Neural cell (in vitro differentiated cells): ENCODE data around the gene SGCD. TPM values are rescaled to one million over a fixed set of nuclear protein-coding genes. Genes with fewer than 3 reads are reported as not detected.
A peak's percentile ranks its signal among the peaks of the same experiment; 100 is the strongest.

Experiments
- H2AFZ ChIP-seq: fragments of 200-600, 300-800 bp; sonication (generic), shearing (Covaris generic); 2 replicates; pipeline ENCODE4 v1.6.0; 2014; ENCODE audit warnings: low read depth, mild to moderate bottlenecking, antibody characterized with exemption, low read length, moderate library complexity
- H3F3A ChIP-seq: fragments of 200-600 bp; shearing (Covaris generic); 2 replicates; pipeline ENCODE4 v1.6.1; 2016; ENCODE audit warnings: mild to moderate bottlenecking, moderate library complexity, mixed read lengths, antibody characterized with exemption, low read length; ENCODE audit not compliant: insufficient read depth, poor library complexity, severe bottlenecking
- H3K27ac ChIP-seq: fragments of 200-600, 300-800 bp; sonication (generic), shearing (Covaris generic); 2 replicates; pipeline ENCODE4 v1.5.1; 2014; ENCODE audit warnings: mild to moderate bottlenecking, low read length, moderate library complexity
- H3K27me3 ChIP-seq: fragments of 300-800, 200-600 bp; sonication (generic), shearing (Covaris generic); 2 replicates; pipeline ENCODE4 v1.6.0; 2014; ENCODE audit warnings: mild to moderate bottlenecking, low read depth, low read length, moderate library complexity; ENCODE audit not compliant: insufficient read depth
- H3K36me3 ChIP-seq: fragments of 300-800, 200-600 bp; sonication (generic), shearing (Covaris generic); 2 replicates; pipeline ENCODE4 v1.5.1; 2014; ENCODE audit warnings: mild to moderate bottlenecking, antibody characterized with exemption, low read length, moderate library complexity; ENCODE audit not compliant: insufficient read depth
- H3K4me2 ChIP-seq: fragments of 300-800, 200-600 bp; sonication (generic), shearing (Covaris generic); 2 replicates; pipeline ENCODE4 v1.6.0; 2014; ENCODE audit warnings: mild to moderate bottlenecking, low read length
- H3K4me3 ChIP-seq: fragments of 300-800, 200-600 bp; sonication (generic), shearing (Covaris generic); 2 replicates; pipeline ENCODE4 v1.5.1; 2014; ENCODE audit warnings: mild to moderate bottlenecking, low read length, moderate library complexity
- H3K79me2 ChIP-seq: fragments of 200-600 bp; shearing (Covaris generic); replicated peaks from 2 replicates; pipeline ENCODE4 v1.6.0; 2014; ENCODE audit warnings: mild to moderate bottlenecking, low read length, moderate library complexity; ENCODE audit not compliant: insufficient read depth
- H3K9ac ChIP-seq: fragments of 300-800, 200-600 bp; sonication (generic), shearing (Covaris generic); 2 replicates; pipeline ENCODE4 v1.6.1; 2016; ENCODE audit warnings: mild to moderate bottlenecking, low read length, mixed read lengths
- H3K9me2 ChIP-seq: fragments of 200-600 bp; shearing (Covaris generic); 2 replicates; pipeline ENCODE4 v1.6.1; 2016; ENCODE audit warnings: mild to moderate bottlenecking, low read length, mixed read lengths; ENCODE audit not compliant: insufficient read depth
- H3K9me3 ChIP-seq: fragments of 200-600, 300-800 bp; sonication (generic), shearing (Covaris generic); 2 replicates; pipeline ENCODE4 v1.6.1; 2016; ENCODE audit warnings: mild to moderate bottlenecking, mixed run types, low read length, moderate library complexity, mixed read lengths
- H4K20me1 ChIP-seq: fragments of 200-600 bp; shearing (Covaris generic); 2 replicates; pipeline ENCODE4 v1.6.1; 2016; ENCODE audit warnings: mild to moderate bottlenecking, mixed run types; ENCODE audit not compliant: insufficient read depth
- CTCF ChIP-seq: fragments of 450-650 bp; IDR thresholded peaks from 2 replicates; pipeline ENCODE4 v1.5.1; 2014; ENCODE audit warnings: antibody characterized with exemption, mild to moderate bottlenecking, moderate library complexity; ENCODE audit not compliant: poor library complexity, severe bottlenecking
- EP300 ChIP-seq: fragments of 450-650 bp; conservative IDR thresholded peaks from 2 replicates; pipeline ENCODE4 v1.6.1; 2014; ENCODE audit warnings: antibody characterized with exemption, mild to moderate bottlenecking, moderate library complexity; ENCODE audit not compliant: poor library complexity, severe bottlenecking
- EZH2 ChIP-seq: fragments of 200-600, 300-800 bp; shearing (Covaris generic), sonication (generic); IDR thresholded peaks from 2 replicates; pipeline ENCODE4 v1.6.1; 2014; ENCODE audit warnings: antibody characterized with exemption, low read length, borderline replicate concordance, mild to moderate bottlenecking; ENCODE audit not compliant: insufficient read depth, poor library complexity, severe bottlenecking
- MXI1 ChIP-seq: fragments of 450-650 bp; conservative IDR thresholded peaks from 2 replicates; pipeline ENCODE4 v1.6.1; 2014; ENCODE audit warnings: antibody characterized with exemption, mild to moderate bottlenecking; ENCODE audit not compliant: poor library complexity, severe bottlenecking
- POLR2AphosphoS5 ChIP-seq: IDR thresholded peaks from 2 replicates; pipeline ENCODE4 v1.6.1; 2012
- RAD21 ChIP-seq: fragments of 450-650 bp; conservative IDR thresholded peaks from 2 replicates; pipeline ENCODE4 v1.6.1; 2014; ENCODE audit warnings: antibody characterized with exemption, mild to moderate bottlenecking, moderate library complexity
- REST ChIP-seq: IDR thresholded peaks from 2 replicates; pipeline ENCODE4 v1.6.1; 2012; ENCODE audit warnings: borderline replicate concordance
- SMC3 ChIP-seq: fragments of 450-650 bp; conservative IDR thresholded peaks from 2 replicates; pipeline ENCODE4 v1.6.1; 2014; ENCODE audit warnings: antibody characterized with exemption, mild to moderate bottlenecking, moderate library complexity; ENCODE audit not compliant: poor library complexity
- TAF1 ChIP-seq: IDR thresholded peaks from 2 replicates; pipeline ENCODE4 v1.6.1; 2012; ENCODE audit warnings: low read depth
- polyA plus RNA-seq: library from polyadenylated mRNA; depleted of rRNA; stranded (reverse); fragments of >200 nt; gene quantifications from 2 replicates; pipeline ENCODE4 v1.2.3, GENCODE V29; 2014

The SGCD gene
- polyA plus RNA-seq, 1 donor from 2014 or later, result 3.4 TPM

GRCh38 chr5:156624686-156625085, 297.7 kb downstream of the SGCD start:
- Histone ChIP-seq H3F3A (no peaks in the 10 kb centered on the region), H3K9ac (no peak overlapping the region), H3K27ac (no peak overlapping the region), H3K9me3 (no peaks in the 10 kb centered on the region), H3K9me2 (no peaks in the 10 kb centered on the region), H3K27me3 (no peaks in the 10 kb centered on the region), H3K4me2 (no peak overlapping the region), H2AFZ (no peak overlapping the region), H3K79me2 (no peaks in the 10 kb centered on the region), H3K4me3 (no peak overlapping the region), H3K36me3 (no peaks in the 10 kb centered on the region), H4K20me1 (no peaks in the 10 kb centered on the region)
- TF ChIP-seq SMC3, result no peak
- TF ChIP-seq REST, result no peak
- TF ChIP-seq RAD21, result no peak
- no peak for TF ChIP-seq POLR2AphosphoS5
- TF ChIP-seq TAF1, result no peak
- no peak for TF ChIP-seq EP300
- no peak for TF ChIP-seq CTCF
- no peak for TF ChIP-seq EZH2
- TF ChIP-seq MXI1, result no peak

GRCh38 chr5:156628421-156628820, 301.5 kb downstream of the SGCD start:
- Histone ChIP-seq H3K36me3 (no peaks in the 10 kb centered on the region), H3K27me3 (no peaks in the 10 kb centered on the region), H3K9ac (no peak overlapping the region), H3K79me2 (no peaks in the 10 kb centered on the region), H2AFZ (no peak overlapping the region), H3F3A (no peaks in the 10 kb centered on the region), H3K4me2 (no peak overlapping the region), H3K9me3 (no peaks in the 10 kb centered on the region), H3K4me3 (no peak overlapping the region), H4K20me1 (no peaks in the 10 kb centered on the region), H3K27ac (no peak overlapping the region), H3K9me2 (no peaks in the 10 kb centered on the region)
- TF ChIP-seq EP300 (peak; percentile 77), POLR2AphosphoS5 (peak; percentile 55), EZH2 (no peak)

- no peaks in the 10 kb centered on the region for H3F3A ChIP-seq
- no peak overlapping the region for H3K27ac ChIP-seq
- no peak for TF ChIP-seq CTCF
- TF ChIP-seq SMC3, result no peak
- TF ChIP-seq EZH2, result no peak
- TF ChIP-seq EP300, result no peak
- no peak for TF ChIP-seq TAF1
- TF ChIP-seq MXI1, result no peak
- TF ChIP-seq POLR2AphosphoS5, result no peak
- no peak for TF ChIP-seq RAD21
- no peaks in the 10 kb centered on the region for H3K9me3 ChIP-seq
- no peak overlapping the region for H2AFZ ChIP-seq
- no peaks in the 10 kb centered on the region for H4K20me1 ChIP-seq
- H3K9me2 ChIP-seq, result no peaks in the 10 kb centered on the region
- H3K79me2 ChIP-seq, result no peaks in the 10 kb centered on the region
- H3K4me3 ChIP-seq, result no peak overlapping the region
- no peaks in the 10 kb centered on the region for H3K27me3 ChIP-seq
- no peak overlapping the region for H3K4me2 ChIP-seq
- no peak overlapping the region for H3K9ac ChIP-seq
- no peaks in the 10 kb centered on the region for H3K36me3 ChIP-seq
Observed at GRCh38 chr5:156631005-156631404, 304.0 kb downstream of the SGCD start.
